Measurements from ENCODE around the gene TRAPPC2L.

TRAPPC2L gene, protein sequence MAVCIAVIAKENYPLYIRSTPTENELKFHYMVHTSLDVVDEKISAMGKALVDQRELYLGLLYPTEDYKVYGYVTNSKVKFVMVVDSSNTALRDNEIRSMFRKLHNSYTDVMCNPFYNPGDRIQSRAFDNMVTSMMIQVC

DNA sequence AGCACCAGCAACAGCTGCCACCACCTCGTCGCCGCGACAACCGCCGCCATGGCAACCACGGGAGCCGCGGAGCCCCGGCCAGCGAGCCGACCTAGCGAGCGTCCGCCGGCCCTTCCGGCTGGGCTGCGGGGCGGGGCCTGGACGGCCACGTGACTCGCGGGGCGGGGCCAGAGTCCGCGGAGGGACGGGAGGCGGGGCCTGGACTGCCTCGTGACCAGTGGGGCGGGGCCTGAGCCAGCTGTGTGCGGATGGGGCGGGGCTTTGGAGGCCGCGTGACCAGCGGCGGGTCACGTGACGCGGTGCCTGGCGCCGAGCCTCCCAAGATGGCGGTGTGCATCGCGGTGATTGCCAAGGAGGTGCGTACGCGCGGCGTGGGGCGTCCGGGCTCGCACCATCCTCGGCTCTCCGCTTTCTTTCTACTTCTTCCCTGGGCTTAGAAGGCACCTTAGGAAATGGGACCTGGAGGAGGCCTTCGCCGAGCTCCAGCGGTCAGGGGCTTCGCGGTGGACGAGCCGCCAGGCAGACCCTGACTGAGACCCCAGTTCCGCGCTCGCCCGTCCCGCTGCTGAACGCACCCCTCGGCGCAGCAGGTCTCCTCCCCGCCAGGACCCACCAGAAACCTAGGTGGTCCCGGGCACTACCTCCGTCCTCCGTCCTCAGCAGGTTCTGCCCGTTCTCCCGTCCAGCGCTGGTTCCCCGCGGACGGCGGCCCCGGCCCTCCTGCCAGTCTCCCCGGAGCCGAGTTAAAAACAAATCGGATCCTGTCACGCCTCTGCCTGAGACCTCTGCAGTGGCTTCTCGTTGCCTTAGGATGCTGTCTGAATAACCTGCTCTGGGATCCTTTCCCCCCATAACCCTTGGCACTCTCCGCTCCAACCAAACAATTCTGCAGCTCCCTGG lies at the start of gene TRAPPC2L, which contains the start of gene GALNS:
TRAPPC2L (plus strand) TSS at position 300 of the 900 bp plus-strand sequence; CDS start at position 324, 24 bp downstream.
GALNS (minus strand) TSS at position 120 of the 900 bp plus-strand sequence; CDS start at position 50, 70 bp downstream.
- DNase-seq: peak; percentile 96

DNA sequence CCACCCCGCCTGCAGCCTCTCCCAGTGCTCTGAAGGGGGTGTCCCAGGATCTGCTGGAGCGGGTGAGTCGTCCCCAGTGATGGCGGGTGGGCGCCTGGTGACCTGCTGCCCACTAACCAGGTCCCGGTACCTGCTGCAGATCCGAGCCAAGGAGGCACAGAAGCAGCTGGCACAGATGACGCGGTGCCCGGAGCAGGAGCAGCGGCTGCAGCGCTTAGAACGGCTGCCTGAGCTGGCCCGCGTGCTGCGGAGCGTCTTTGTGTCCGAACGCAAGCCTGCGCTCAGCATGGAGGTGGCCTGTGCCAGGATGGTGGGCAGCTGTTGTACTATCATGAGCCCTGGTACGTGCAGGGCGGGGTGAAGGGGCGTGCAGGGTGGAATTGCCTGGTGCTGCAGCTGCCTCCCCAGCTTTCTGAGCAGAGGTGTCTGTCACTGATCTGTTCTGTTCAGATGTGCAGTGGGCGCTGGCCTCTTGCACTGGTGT lies 49.7 kb upstream of the TRAPPC2L start:
- DNase-seq: no peak

GRCh38 chr16:88807626-88808453 lies 49.1 kb upstream of the TRAPPC2L start:
- no peak for DNase-seq

- DNase-seq: no peak
Observed at GRCh38 chr16:88809068-88809675, 47.8 kb upstream of the TRAPPC2L start.

DNA sequence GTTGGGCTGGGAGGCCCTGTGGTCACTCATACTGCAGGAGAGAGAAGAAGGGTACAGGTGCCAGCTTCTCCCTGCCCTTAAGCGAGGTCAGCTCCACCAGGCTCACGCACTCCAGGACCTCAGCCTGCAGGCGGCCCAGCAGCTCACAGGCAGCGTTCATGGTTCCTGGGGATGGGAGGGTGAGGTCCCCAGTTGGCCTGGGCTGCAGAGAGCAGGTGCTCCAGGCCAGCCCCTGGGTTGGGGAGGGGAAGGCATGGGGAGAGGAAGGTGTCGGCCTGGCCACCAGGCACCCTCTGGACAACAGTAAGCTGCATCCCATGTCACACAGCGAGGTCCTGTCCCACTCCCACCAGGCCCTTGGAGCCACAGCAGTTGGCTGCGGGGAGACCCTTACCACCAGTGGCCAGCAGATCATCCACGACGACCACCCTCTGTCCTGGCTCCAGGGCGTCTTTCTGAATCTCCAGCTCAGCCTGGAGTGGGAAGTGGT lies 47.2 kb upstream of the TRAPPC2L start:
- DNase-seq: no peak

DNA sequence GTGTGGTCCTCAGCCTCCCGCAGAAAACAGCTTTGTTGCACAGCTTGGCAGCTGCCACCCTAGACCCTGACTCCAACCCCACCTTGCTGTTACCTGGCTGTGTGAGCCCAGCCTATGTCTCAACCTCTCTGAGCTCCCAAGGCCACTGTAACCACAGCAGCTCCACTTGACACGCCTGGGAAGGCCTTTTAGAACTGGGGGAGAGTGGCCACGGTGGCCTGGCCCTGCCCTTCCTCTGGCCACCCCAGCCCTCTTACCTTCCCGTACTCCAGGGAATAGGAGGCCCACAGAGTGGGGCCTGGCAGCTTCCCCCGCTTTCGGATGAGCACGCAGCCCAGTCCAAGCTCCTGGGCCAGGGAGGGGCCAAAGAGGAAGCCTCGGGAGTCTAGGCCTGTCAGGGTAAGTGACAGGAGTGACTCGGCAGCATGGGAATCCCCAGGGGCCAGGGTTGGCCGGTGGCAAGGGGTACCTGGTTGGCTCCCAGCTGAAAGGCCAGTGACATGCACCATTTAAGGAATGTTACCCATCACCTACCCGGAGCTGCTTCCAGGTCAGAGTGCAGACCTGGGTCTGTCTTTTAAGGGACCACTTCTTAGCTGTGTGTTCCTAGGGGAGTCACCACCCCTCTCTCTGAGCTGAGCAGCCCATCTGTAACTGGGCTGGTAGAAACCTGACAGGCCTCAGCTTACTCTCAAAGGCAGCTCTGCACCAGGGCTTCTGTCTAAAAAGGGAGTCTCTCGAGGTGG lies 46.6 kb upstream of the TRAPPC2L start:
- no peak for DNase-seq

DNA sequence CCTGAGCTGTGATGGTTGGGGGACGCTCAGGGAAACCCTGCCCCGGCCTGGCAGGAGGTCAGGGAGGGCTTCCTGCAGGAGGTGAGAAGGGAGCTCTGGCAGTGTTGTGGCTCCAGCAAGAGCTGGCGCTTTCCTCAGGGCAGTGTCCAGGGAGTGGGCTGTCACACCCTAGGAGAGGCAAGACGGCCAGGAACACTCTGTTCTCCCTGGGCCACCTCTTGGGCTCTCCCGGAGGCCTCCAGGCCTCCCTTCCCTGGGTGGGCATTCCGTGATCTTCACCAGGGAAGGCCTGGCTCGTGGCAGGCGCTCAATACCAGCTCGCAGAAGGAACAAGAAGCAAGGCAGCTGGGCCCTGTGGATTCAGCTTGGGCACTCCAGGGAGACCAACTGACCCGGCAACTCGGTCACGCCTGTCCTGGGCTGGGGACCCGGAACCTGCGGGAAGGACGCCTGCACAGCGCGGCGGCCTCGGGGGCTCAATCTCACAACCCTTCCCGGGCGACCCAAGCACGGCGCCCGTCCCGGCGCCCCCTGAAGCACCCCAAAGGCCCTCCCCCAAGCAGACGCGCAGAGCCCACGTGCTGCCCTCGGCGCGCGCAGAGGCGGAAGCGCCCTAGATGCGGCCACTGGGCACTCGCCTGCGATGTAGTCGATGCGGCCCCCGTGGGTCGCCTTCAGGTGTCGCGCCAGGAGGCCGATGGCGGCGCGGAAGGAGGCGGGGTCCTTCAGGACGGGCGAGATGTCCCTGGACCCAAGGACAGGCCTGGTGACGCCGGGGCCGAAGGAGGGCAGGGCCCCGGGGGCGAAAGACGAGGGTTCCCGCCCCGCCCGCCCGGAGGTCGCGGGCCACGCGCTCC lies 45.8 kb upstream of the TRAPPC2L start:
- no peak for DNase-seq

- peak; percentile 57 for DNase-seq
Observed at GRCh38 chr16:88811769-88812512, 45.0 kb upstream of the TRAPPC2L start, which contains the start of gene APRT. TSS of gene APRT (minus strand) at chr16:88811928. CDS start at chr16:88811899, 29 bp downstream.

GRCh38 chr16:88812513-88813268 lies 44.2 kb upstream of the TRAPPC2L start:
- DNase-seq: no peak

GRCh38 chr16:88813269-88814143 lies 43.4 kb upstream of the TRAPPC2L start:
- DNase-seq: no peak

DNA sequence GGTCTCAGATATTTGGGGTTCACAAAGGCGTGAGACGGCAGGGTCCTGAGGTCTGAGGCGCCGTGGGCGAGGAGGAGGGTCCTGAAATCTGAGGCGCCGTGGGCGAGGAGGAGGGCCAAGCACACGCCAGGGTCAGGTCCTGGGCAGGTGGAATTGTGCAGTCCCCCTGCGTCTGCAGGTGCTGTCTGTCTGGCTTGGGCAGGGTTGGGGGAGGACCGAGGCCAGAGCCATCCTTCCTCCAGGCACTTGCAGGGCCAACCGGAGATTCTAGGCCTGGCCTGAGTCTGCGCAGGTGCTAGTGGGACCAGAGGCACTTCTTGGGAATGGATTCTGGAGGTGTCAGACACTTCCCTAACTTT lies 42.8 kb upstream of the TRAPPC2L start:
- no peak for DNase-seq

DNA sequence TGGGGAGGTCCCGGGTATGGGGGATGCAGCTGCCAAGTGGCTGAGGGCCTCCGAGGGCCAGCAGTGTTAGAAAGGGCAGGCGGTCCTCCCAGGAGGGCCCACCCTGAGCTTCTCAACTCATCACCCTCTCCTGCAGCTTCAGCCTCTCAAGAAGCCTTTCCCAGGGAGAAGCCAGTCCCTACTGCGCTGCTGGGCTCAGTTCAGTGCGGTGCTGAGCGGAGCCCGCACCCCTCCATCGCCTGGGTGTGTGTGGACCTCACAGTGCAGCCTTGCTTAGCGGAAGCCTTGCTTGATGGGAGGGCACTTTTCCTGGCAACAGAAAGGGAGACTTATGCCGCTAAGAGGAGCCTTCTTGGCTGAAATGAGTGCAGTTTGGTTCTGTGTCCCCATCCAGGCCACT lies 41.7 kb upstream of the TRAPPC2L start:
- no peak for DNase-seq

GRCh38 chr16:88815901-88816589 lies 40.9 kb upstream of the TRAPPC2L start:
- no peak for DNase-seq

- no peak for DNase-seq
Observed at GRCh38 chr16:88816736-88817535, 40.0 kb upstream of the TRAPPC2L start.

GRCh38 chr16:88817785-88818574 lies 38.9 kb upstream of the TRAPPC2L start:
- no peak for DNase-seq

- no peak for DNase-seq
Observed at GRCh38 chr16:88818575-88818874, 38.4 kb upstream of the TRAPPC2L start.
